ENCODE data around the gene QARS1.

QARS1 gene

GRCh38 chr3:49124991-49125670, 20.6 kb upstream of the QARS1 start:
- Histone ChIP-seq H3K27me3 (ENCODE audit: control insufficient read depth, low read length) (no peaks in the 10 kb centered on the region), H3K9me3 (ENCODE audit: control insufficient read depth, insufficient read depth, low read length) (no peaks in the 10 kb centered on the region), H3K79me2 (ENCODE audit: control insufficient read depth, low read length) (peaks cover 4% of the 10 kb centered on the region), H3K9me2 (replicated peaks; ENCODE audit: control insufficient read depth, low read length) (no peaks in the 10 kb centered on the region), H3F3A (ENCODE audit: control insufficient read depth, insufficient read depth) (peaks cover 7% of the 10 kb centered on the region), H3K36me3 (ENCODE audit: control insufficient read depth, low read length) (peaks cover 4% of the 10 kb centered on the region), H3K4me2 (ENCODE audit: low read length) (no peak overlapping the region), H3K4me3 (ENCODE audit: low read length) (no peak overlapping the region), H3K4me1 (ENCODE audit: control insufficient read depth, low read length) (peaks cover 13% of the 10 kb centered on the region), H3K27ac (ENCODE audit: low read depth, low read length) (no peak overlapping the region), H4K20me1 (ENCODE audit: control insufficient read depth, insufficient read depth, low read depth, low read length) (no peaks in the 10 kb centered on the region)
- TF ChIP-seq EZH2phosphoT487 (IDR thresholded peaks at IDR 0.05; ENCODE audit: borderline replicate concordance, low read length) = no peak
- peak; percentile 43 for TF ChIP-seq CTCF (IDR thresholded peaks at IDR 0.05; ENCODE audit: low read depth, low read length, poor library complexity, severe bottlenecking)

GRCh38 chr3:49124203-49124602, 19.6 kb upstream of the QARS1 start:
- peaks cover 21% of the 10 kb centered on the region for H3K4me1 ChIP-seq (ENCODE audit: control insufficient read depth, low read length)
- H3K36me3 ChIP-seq (ENCODE audit: control insufficient read depth, low read length) = peaks cover 8% of the 10 kb centered on the region
- peaks cover 13% of the 10 kb centered on the region for H3K79me2 ChIP-seq (ENCODE audit: control insufficient read depth, low read length)
- no peaks in the 10 kb centered on the region for H3K9me2 ChIP-seq (replicated peaks; ENCODE audit: control insufficient read depth, low read length)
- H3F3A ChIP-seq (ENCODE audit: control insufficient read depth, insufficient read depth) = peaks cover 9% of the 10 kb centered on the region
- no peaks in the 10 kb centered on the region for H3K27me3 ChIP-seq (ENCODE audit: control insufficient read depth, low read length)
- TF ChIP-seq CTCF (IDR thresholded peaks at IDR 0.05; ENCODE audit: low read depth, low read length, poor library complexity, severe bottlenecking) (no peak), EZH2phosphoT487 (IDR thresholded peaks at IDR 0.05; ENCODE audit: borderline replicate concordance, low read length) (no peak)
- H4K20me1 ChIP-seq (ENCODE audit: control insufficient read depth, insufficient read depth, low read depth, low read length) = no peaks in the 10 kb centered on the region
- no peaks in the 10 kb centered on the region for H3K9me3 ChIP-seq (ENCODE audit: control insufficient read depth, insufficient read depth, low read length)
- H3K4me3 ChIP-seq (ENCODE audit: low read length) = no peak overlapping the region
- H3K4me2 ChIP-seq (ENCODE audit: low read length) = no peak overlapping the region
- H3K27ac ChIP-seq (ENCODE audit: low read depth, low read length) = no peak overlapping the region

GRCh38 chr3:49123687-49124086, 19.1 kb upstream of the QARS1 start:
- H3K4me3 ChIP-seq (ENCODE audit: low read length) = no peak overlapping the region
- no peak overlapping the region for H3K27ac ChIP-seq (ENCODE audit: low read depth, low read length)
- H3K4me2 ChIP-seq (ENCODE audit: low read length) = no peak overlapping the region
- H3K27me3 ChIP-seq (ENCODE audit: control insufficient read depth, low read length) = no peaks in the 10 kb centered on the region
- H3K4me1 ChIP-seq (ENCODE audit: control insufficient read depth, low read length) = peaks cover 19% of the 10 kb centered on the region
- no peaks in the 10 kb centered on the region for H3K9me3 ChIP-seq (ENCODE audit: control insufficient read depth, insufficient read depth, low read length)
- peaks cover 19% of the 10 kb centered on the region for H3K79me2 ChIP-seq (ENCODE audit: control insufficient read depth, low read length)
- H3K36me3 ChIP-seq (ENCODE audit: control insufficient read depth, low read length) = peaks cover 13% of the 10 kb centered on the region
- no peaks in the 10 kb centered on the region for H3K9me2 ChIP-seq (replicated peaks; ENCODE audit: control insufficient read depth, low read length)
- TF ChIP-seq CTCF (IDR thresholded peaks at IDR 0.05; ENCODE audit: low read depth, low read length, poor library complexity, severe bottlenecking) = no peak
- no peak for TF ChIP-seq EZH2phosphoT487 (IDR thresholded peaks at IDR 0.05; ENCODE audit: borderline replicate concordance, low read length)
- H4K20me1 ChIP-seq (ENCODE audit: control insufficient read depth, insufficient read depth, low read depth, low read length) = no peaks in the 10 kb centered on the region
- peaks cover 9% of the 10 kb centered on the region for H3F3A ChIP-seq (ENCODE audit: control insufficient read depth, insufficient read depth)

Data from DOHH2 (cell line).